ENCODE data around the gene SLC6A16.

SLC6A16 gene

GRCh38 chr19:49359851-49360820, 35.1 kb upstream of the SLC6A16 start:
- H3K27ac Mint-ChIP-seq (ENCODE audit: low read depth): no peak overlapping the region
- peaks cover 3% of the 10 kb centered on the region for H3K36me3 Mint-ChIP-seq (ENCODE audit: insufficient read depth)
- no peak for DNase-seq (ENCODE audit: low spot score in 2 of 2)
- no peaks in the 10 kb centered on the region for H3K9me3 Mint-ChIP-seq
- ATAC-seq (replicated peaks; ENCODE audit: extremely low read depth, poor library complexity, severe bottlenecking): no peak
- H3K4me3 Mint-ChIP-seq: no peak overlapping the region
- peaks cover 15% of the 10 kb centered on the region for H3K4me1 Mint-ChIP-seq
- peaks cover 25% of the 10 kb centered on the region for H3K27me3 Mint-ChIP-seq

- no peak overlapping the region for H3K27ac Mint-ChIP-seq (ENCODE audit: low read depth)
- peaks cover 15% of the 10 kb centered on the region for H3K4me1 Mint-ChIP-seq
- ATAC-seq (replicated peaks; ENCODE audit: extremely low read depth, poor library complexity, severe bottlenecking) (no peak), DNase-seq (ENCODE audit: low spot score in 2 of 2) (no peak)
- no peak overlapping the region for H3K4me3 Mint-ChIP-seq
- H3K27me3 Mint-ChIP-seq: peaks cover 54% of the 10 kb centered on the region
- H3K36me3 Mint-ChIP-seq (ENCODE audit: insufficient read depth): peaks cover 3% of the 10 kb centered on the region
- no peaks in the 10 kb centered on the region for H3K9me3 Mint-ChIP-seq
These were observed 32.2 kb upstream of the SLC6A16 start for GRCh38 chr19:49357186-49357585.

DNA sequence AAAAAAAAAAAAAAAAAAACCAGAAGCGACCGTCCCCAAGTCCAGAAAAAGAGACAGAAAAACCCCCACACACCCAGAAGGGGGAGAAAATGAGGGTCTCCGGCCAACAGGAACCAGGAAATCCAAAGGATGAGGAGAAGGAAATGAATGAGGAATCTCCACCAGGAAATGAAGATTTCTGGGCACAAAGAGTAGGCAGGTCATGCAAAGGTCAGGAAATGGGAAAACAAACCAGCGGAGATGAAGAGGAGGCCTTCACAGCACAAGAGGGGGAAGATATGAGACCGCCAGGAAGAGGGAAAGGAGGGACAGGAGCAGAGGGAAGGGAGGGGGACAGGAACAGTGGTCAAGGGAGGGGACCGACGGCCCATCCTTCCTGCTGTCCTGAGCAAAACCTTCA, 31.4 kb upstream of the SLC6A16 start:
- H3K27me3 Mint-ChIP-seq: peaks cover 62% of the 10 kb centered on the region
- DNase-seq (ENCODE audit: low spot score in 2 of 2): no peak
- no peak for ATAC-seq (replicated peaks; ENCODE audit: extremely low read depth, poor library complexity, severe bottlenecking)
- peaks cover 15% of the 10 kb centered on the region for H3K4me1 Mint-ChIP-seq
- no peak overlapping the region for H3K4me3 Mint-ChIP-seq
- no peak overlapping the region for H3K27ac Mint-ChIP-seq (ENCODE audit: low read depth)
- H3K36me3 Mint-ChIP-seq (ENCODE audit: insufficient read depth): peaks cover 3% of the 10 kb centered on the region
- no peaks in the 10 kb centered on the region for H3K9me3 Mint-ChIP-seq

DNA sequence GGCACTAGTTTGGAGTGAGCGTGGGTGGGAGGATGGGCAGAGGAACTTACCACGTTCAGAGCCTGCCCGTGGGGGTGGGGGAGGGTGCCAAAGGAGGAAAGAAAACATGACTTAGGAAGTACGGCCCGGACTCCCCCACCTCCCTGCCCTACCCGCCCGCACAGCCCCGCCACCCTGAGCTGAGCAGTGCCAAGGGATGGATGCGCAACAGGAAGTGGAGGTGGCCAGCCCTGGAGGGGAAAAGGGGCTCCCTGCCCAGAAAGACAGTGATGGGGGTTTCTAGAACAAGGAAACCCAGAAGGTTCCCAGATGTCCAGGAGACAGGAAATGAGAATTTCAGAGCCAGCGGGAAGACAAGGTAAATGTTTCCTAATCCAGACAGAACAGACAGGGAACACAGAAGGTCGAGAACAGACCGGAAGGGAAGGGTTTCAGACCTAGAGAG, 30.9 kb upstream of the SLC6A16 start:
- no peaks in the 10 kb centered on the region for H3K9me3 Mint-ChIP-seq
- no peak overlapping the region for H3K4me3 Mint-ChIP-seq
- H3K27ac Mint-ChIP-seq (ENCODE audit: low read depth): no peak overlapping the region
- DNase-seq (ENCODE audit: low spot score in 2 of 2): no peak
- H3K36me3 Mint-ChIP-seq (ENCODE audit: insufficient read depth): peaks cover 1% of the 10 kb centered on the region
- peaks cover 67% of the 10 kb centered on the region for H3K27me3 Mint-ChIP-seq
- ATAC-seq (replicated peaks; ENCODE audit: extremely low read depth, poor library complexity, severe bottlenecking): no peak
- peaks cover 15% of the 10 kb centered on the region for H3K4me1 Mint-ChIP-seq

- ATAC-seq (replicated peaks; ENCODE audit: extremely low read depth, poor library complexity, severe bottlenecking) (no peak), DNase-seq (ENCODE audit: low spot score in 2 of 2) (no peak)
- peaks cover 40% of the 10 kb centered on the region for H3K27me3 Mint-ChIP-seq
- peaks cover 2% of the 10 kb centered on the region for H3K36me3 Mint-ChIP-seq (ENCODE audit: insufficient read depth)
- peaks cover 10% of the 10 kb centered on the region for H3K4me1 Mint-ChIP-seq
- H3K4me3 Mint-ChIP-seq: no peak overlapping the region
- no peak overlapping the region for H3K27ac Mint-ChIP-seq (ENCODE audit: low read depth)
- H3K9me3 Mint-ChIP-seq: no peaks in the 10 kb centered on the region
These were observed 24.6 kb upstream of the SLC6A16 start for GRCh38 chr19:49349567-49349966.

DNA sequence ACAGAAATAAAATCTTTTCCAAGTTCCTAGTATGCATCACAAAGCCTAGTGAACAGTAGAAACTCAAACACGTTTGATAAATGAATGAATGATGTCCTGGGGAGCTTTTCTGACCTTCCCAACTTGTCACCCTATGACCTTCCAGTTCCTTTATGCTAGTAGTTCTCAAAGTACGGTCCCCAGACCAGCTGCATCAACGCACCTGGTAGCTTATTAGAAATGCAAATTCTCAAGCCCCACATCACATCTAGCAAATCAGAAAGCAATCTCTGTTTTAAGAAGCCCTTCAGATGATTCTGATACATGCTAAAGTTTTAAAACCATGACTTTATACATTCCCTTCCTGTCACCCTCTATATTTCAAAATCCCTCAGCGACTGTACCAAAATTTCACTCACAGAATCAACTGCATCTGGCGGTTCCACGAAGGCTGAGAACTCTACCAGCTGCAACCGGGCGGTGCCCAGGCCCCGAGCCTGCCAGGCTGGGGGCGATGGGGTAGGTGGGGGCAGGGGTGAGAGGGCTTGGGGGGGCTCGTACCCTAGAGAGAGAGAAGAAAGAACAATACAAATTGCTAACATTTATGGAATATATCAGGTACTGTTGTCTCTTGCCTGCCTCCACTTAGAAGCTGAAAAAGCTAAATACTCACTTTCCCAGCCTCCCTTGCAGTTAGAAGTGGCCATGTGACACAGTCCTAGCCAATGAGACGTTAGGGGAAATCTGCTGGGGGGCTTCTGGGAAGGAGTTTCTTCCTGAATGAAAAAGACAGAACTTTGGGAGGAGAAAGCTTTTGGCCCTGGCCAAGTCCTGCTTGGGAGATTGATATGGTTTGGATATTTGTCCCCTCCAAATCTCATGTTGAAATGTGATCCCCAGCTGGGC, 23.6 kb upstream of the SLC6A16 start:
- peaks cover 2% of the 10 kb centered on the region for H3K36me3 Mint-ChIP-seq (ENCODE audit: insufficient read depth)
- no peaks in the 10 kb centered on the region for H3K9me3 Mint-ChIP-seq
- H3K27ac Mint-ChIP-seq (ENCODE audit: low read depth): no peak overlapping the region
- H3K4me1 Mint-ChIP-seq: peaks cover 12% of the 10 kb centered on the region
- DNase-seq (ENCODE audit: low spot score in 2 of 2) (no peak), ATAC-seq (replicated peaks; ENCODE audit: extremely low read depth, poor library complexity, severe bottlenecking) (no peak)
- H3K4me3 Mint-ChIP-seq: no peak overlapping the region
- peaks cover 30% of the 10 kb centered on the region for H3K27me3 Mint-ChIP-seq

- DNase-seq (ENCODE audit: low spot score in 2 of 2) (no peak), ATAC-seq (replicated peaks; ENCODE audit: extremely low read depth, poor library complexity, severe bottlenecking) (no peak)
- Mint-ChIP-seq H3K9me3 (no peaks in the 10 kb centered on the region), H3K4me1 (peaks cover 14% of the 10 kb centered on the region), H3K27ac (ENCODE audit: low read depth) (no peak overlapping the region), H3K27me3 (peaks cover 23% of the 10 kb centered on the region), H3K36me3 (ENCODE audit: insufficient read depth) (peaks cover 2% of the 10 kb centered on the region), H3K4me3 (no peak overlapping the region)
These were observed 22.8 kb upstream of the SLC6A16 start for GRCh38 chr19:49347835-49348234.

DNA sequence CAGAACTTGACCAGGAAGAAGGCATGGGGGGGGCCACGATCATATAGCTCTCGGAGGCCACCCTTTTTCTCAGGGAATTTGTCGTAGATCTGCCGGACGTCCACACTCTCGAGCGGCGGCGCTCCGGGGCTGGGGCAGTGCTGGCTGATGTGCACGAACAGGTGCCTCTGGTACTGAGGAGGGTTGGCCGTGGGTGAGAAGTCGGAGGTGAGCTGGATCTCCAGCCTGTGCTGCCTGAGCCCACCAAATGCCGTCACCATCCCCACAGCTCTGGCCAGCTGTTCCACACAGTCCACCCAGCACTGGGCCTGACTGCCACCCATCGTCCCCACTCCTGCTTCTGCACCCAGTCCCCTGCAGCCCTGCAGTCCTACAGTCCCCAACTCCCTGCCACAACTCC, 22.2 kb upstream of the SLC6A16 start:
- H3K4me1 Mint-ChIP-seq: peaks cover 18% of the 10 kb centered on the region
- no peak overlapping the region for H3K27ac Mint-ChIP-seq (ENCODE audit: low read depth)
- ATAC-seq (replicated peaks; ENCODE audit: extremely low read depth, poor library complexity, severe bottlenecking): no peak
- H3K4me3 Mint-ChIP-seq: no peak overlapping the region
- H3K36me3 Mint-ChIP-seq (ENCODE audit: insufficient read depth): peaks cover 2% of the 10 kb centered on the region
- H3K27me3 Mint-ChIP-seq: peaks cover 16% of the 10 kb centered on the region
- no peak for DNase-seq (ENCODE audit: low spot score in 2 of 2)
- H3K9me3 Mint-ChIP-seq: no peaks in the 10 kb centered on the region

- Mint-ChIP-seq H3K36me3 (ENCODE audit: insufficient read depth) (peaks cover 7% of the 10 kb centered on the region), H3K9me3 (no peaks in the 10 kb centered on the region), H3K4me1 (peaks cover 32% of the 10 kb centered on the region), H3K4me3 (no peak overlapping the region), H3K27ac (ENCODE audit: low read depth) (peak overlapping the region; percentile 93), H3K27me3 (no peaks in the 10 kb centered on the region)
- ATAC-seq (replicated peaks; ENCODE audit: extremely low read depth, poor library complexity, severe bottlenecking): no peak
- no peak for DNase-seq (ENCODE audit: low spot score in 2 of 2)
These were observed 19.8 kb upstream of the SLC6A16 start for GRCh38 chr19:49344505-49345423.

DNA sequence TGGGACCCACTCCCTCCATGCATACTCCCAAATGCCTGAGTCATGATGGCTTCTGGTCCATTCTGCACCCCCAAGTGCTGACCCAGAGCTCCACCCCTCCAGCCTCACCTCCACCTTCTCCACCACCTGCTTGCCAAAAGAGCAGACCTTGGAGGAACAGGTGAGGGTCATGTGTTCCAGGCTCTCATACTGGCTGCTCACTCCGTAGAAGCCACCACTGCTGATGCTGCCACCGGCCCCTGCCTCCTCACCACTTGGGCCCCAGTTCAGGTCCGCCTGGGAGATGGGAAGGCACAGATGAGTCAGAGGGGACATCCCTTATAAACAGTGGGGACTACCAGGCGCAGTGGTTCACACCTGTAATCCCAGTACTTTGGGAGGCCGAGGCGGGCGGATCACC, 18.1 kb upstream of the SLC6A16 start:
- Mint-ChIP-seq H3K4me3 (no peak overlapping the region), H3K27me3 (no peaks in the 10 kb centered on the region), H3K9me3 (no peaks in the 10 kb centered on the region), H3K4me1 (peaks cover 42% of the 10 kb centered on the region), H3K27ac (ENCODE audit: low read depth) (no peak overlapping the region), H3K36me3 (ENCODE audit: insufficient read depth) (peaks cover 13% of the 10 kb centered on the region)
- no peak for DNase-seq (ENCODE audit: low spot score in 2 of 2)
- no peak for ATAC-seq (replicated peaks; ENCODE audit: extremely low read depth, poor library complexity, severe bottlenecking)

DNA sequence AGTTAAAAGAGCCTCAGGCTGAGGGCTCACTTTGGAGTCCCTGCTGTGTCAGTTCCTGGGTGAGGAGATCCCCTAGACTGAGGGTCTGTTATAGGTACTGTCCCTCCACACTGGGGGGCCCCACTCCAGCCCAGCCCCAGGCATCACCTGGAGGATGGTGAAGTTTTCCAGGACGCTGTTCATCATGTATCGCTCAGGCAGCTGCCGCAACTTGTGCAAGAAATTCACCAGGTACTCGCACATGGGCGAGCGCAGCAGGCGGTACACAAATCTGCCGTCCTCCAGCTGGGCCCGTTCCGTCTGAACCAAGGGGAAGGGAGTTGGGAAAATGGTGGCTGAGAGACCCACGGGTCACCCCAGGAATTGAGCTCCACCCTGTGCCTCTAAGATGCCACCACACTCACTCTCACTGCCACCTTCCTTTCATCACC, 17.3 kb upstream of the SLC6A16 start:
- no peak overlapping the region for H3K27ac Mint-ChIP-seq (ENCODE audit: low read depth)
- DNase-seq (ENCODE audit: low spot score in 2 of 2) (no peak), ATAC-seq (replicated peaks; ENCODE audit: extremely low read depth, poor library complexity, severe bottlenecking) (no peak)
- no peaks in the 10 kb centered on the region for H3K27me3 Mint-ChIP-seq
- H3K36me3 Mint-ChIP-seq (ENCODE audit: insufficient read depth): peaks cover 20% of the 10 kb centered on the region
- H3K4me3 Mint-ChIP-seq: no peak overlapping the region
- no peaks in the 10 kb centered on the region for H3K9me3 Mint-ChIP-seq
- peaks cover 48% of the 10 kb centered on the region for H3K4me1 Mint-ChIP-seq
